Stimulated activated CD8-positive, alpha-beta memory T cell treated with anti-CD3 and anti-CD28 coated beads, Interleukin-7, amount 100 ng/mL, for 1 hour (primary cell): ENCODE measurements around the gene TCOF1.
"Not testable (repeated sequence)": the region's sequence is repeated elsewhere in the genome, so short reads cannot be mapped to it uniquely, and the experiment has no call there.

Experiments used
- DNase-seq, 2 donors: peaks; one replicate each; pipeline ENCODE4 v3.0.0-alpha.2; 2020; ENCODE audit warnings: low read depth in 2 of 2

Gene TCOF1

GRCh38 chr5:150406103-150406722 lies 48.7 kb downstream of the TCOF1 start:
- no peak for DNase-seq

GRCh38 chr5:150406723-150407095 lies 49.2 kb downstream of the TCOF1 start:
- DNase-seq: no peak

GRCh38 chr5:150407096-150407720 lies 49.7 kb downstream of the TCOF1 start:
- no peak for DNase-seq

- no peak for DNase-seq
These were observed 50.9 kb downstream of the TCOF1 start for GRCh38 chr5:150408231-150408943.

GRCh38 chr5:150409638-150410523 lies 52.4 kb downstream of the TCOF1 start:
- no peak for DNase-seq

GRCh38 chr5:150410524-150411244 lies 53.2 kb downstream of the TCOF1 start:
- DNase-seq: no peak

- peak in 1 of 2 donors; percentile 41 for DNase-seq
These were observed 53.9 kb downstream of the TCOF1 start for GRCh38 chr5:150411245-150411979.

GRCh38 chr5:150412319-150413175 lies 55.0 kb downstream of the TCOF1 start, which contains the start of gene CD74:
Gene CD74, minus strand, starts transcription at chr5:150412910. Its CDS starts 161 bp downstream, at chr5:150412749.
- DNase-seq: peak; percentile 77 to 83

- no peak for DNase-seq
These were observed 55.8 kb downstream of the TCOF1 start for GRCh38 chr5:150413176-150413901.

- DNase-seq: not testable (repeated sequence)
These were observed 56.6 kb downstream of the TCOF1 start for GRCh38 chr5:150413902-150414790.

GRCh38 chr5:150419630-150420270 lies 62.3 kb downstream of the TCOF1 start:
- DNase-seq: no peak

GRCh38 chr5:150422075-150422474 lies 64.6 kb downstream of the TCOF1 start:
- no peak for DNase-seq

- no peak for DNase-seq
These were observed 65.3 kb downstream of the TCOF1 start for GRCh38 chr5:150422758-150423157.

GRCh38 chr5:150426165-150426564 lies 68.7 kb downstream of the TCOF1 start:
- not testable (repeated sequence) for DNase-seq

GRCh38 chr5:150428106-150428876 lies 70.8 kb downstream of the TCOF1 start:
- DNase-seq: no peak

GRCh38 chr5:150428978-150429377 lies 71.5 kb downstream of the TCOF1 start:
- no peak for DNase-seq
